Lower lobe of right lung (tissue), 2 donors: ENCODE measurements around the gene EPG5. TPM values are rescaled to one million over a fixed set of nuclear protein-coding genes. Genes with fewer than 3 reads are reported as not detected.
A peak's percentile ranks its signal among the peaks of the same experiment; 100 is the strongest.

Experiments
- ATAC-seq, 2 donors: fragments of 200-7000 bp; cut with Tn5 transposase; one replicate each; pipeline ENCODE4 v1.9.1; 2020 to 2022; ENCODE audit warnings: mild to moderate bottlenecking in 2 of 2, moderate library complexity in 2 of 2
- DNase-seq: peaks from one replicate; pipeline ENCODE4 v3.0.0-alpha.2; 2020
- H3K27ac ChIP-seq: fragments of 200-600 bp; one replicate; pipeline ENCODE4 v1.8.0; 2022
- H3K27me3 ChIP-seq: fragments of 200-600 bp; one replicate; pipeline ENCODE4 v1.8.0; 2022; ENCODE audit warnings: low read depth
- H3K36me3 ChIP-seq: fragments of 200-600 bp; one replicate; pipeline ENCODE4 v1.8.0; 2022; ENCODE audit warnings: mild to moderate bottlenecking
- H3K4me1 ChIP-seq: fragments of 200-600 bp; one replicate; pipeline ENCODE4 v1.8.0; 2022
- H3K4me3 ChIP-seq: fragments of 200-600 bp; one replicate; pipeline ENCODE4 v1.8.0; 2022; ENCODE audit warnings: mild to moderate bottlenecking
- H3K9me3 ChIP-seq: fragments of 200-600 bp; one replicate; pipeline ENCODE4 v1.8.0; 2022
- intact Hi-C: fragments of 100-400 bp; cut with DNase I; formaldehyde crosslinking; loops from one replicate; pipeline ENCODE4 v1.11.0; 2022
- total RNA-seq: library from RNA; stranded (reverse); fragmentation: NEBNext Ultra II Directional; extraction: Animal tissue kit (Norgen Biotek cat#: 25700); gene quantifications from one replicate; pipeline ENCODE4 v1.2.1, GENCODE V29; 2021
- TF ChIP-seq, protein P1 (sequence below): fragments of 200-600 bp; IDR thresholded peaks from one replicate; pipeline ENCODE4 v1.8.0; 2022; ENCODE audit warnings: antibody characterized with exemption, mild to moderate bottlenecking
- donor health status: DM: no; HTN: yes; CAD: no; lungs with severe emphysema.

The EPG5 gene
- total RNA-seq, 1 donor from 2014 or later, result 38.8 TPM

DNA sequence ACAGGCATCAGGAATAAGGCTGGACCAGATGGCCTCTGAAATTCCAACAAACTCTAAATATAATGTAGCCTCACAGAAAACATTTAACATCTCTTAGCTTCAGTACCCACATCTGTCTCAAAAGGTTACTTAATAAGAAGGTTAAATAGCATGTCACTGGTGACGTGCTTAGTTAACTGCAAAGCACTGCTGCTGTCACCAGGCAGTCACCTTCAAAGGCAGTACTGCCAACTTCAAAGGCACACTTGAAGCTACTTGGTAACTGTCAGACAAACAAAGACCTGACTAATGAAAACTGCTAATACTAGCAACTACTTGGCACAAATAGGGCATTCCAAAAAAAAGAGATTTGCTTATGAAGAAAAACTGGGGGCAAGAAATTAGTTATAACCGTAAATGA is 36.2 kb downstream of the EPG5 start:
- H3K36me3 ChIP-seq, result peaks cover 95% of the 10 kb centered on the region

DNA sequence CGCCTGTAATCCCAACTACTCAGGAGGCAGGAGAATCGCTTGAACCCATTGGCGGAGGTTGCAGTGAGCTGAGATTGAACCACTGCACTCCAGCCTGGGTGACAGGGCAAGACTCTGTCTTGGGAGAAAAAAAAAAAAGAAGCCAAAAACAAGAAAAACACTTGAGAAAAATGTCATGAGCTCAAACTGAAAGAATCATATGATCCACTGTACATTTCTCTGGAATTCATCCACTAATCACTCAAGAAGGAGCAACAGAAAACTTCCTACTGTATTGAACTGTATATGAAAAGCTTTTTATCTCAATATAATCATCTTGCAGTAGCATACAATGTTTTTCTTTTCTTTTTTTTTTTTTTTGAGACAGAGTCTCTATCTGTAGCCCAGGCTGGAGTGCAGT is 40.4 kb downstream of the EPG5 start:
- H3K9me3 ChIP-seq, result no peaks in the 10 kb centered on the region
- no peak overlapping the region for H3K27ac ChIP-seq
- DNase-seq (no peak), ATAC-seq (no peak)
- H3K4me3 ChIP-seq, result no peak overlapping the region
- TF ChIP-seq, protein P1, sequence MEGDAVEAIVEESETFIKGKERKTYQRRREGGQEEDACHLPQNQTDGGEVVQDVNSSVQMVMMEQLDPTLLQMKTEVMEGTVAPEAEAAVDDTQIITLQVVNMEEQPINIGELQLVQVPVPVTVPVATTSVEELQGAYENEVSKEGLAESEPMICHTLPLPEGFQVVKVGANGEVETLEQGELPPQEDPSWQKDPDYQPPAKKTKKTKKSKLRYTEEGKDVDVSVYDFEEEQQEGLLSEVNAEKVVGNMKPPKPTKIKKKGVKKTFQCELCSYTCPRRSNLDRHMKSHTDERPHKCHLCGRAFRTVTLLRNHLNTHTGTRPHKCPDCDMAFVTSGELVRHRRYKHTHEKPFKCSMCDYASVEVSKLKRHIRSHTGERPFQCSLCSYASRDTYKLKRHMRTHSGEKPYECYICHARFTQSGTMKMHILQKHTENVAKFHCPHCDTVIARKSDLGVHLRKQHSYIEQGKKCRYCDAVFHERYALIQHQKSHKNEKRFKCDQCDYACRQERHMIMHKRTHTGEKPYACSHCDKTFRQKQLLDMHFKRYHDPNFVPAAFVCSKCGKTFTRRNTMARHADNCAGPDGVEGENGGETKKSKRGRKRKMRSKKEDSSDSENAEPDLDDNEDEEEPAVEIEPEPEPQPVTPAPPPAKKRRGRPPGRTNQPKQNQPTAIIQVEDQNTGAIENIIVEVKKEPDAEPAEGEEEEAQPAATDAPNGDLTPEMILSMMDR, result no peak
- peaks cover 98% of the 10 kb centered on the region for H3K36me3 ChIP-seq
- H3K27me3 ChIP-seq, result no peaks in the 10 kb centered on the region
- H3K4me1 ChIP-seq, result no peaks in the 10 kb centered on the region
- intact Hi-C loops, result no loop called here

More for the DNA sequence above, 36.2 kb downstream of the EPG5 start:
- peak; percentile 81 to 95 for ATAC-seq
- no peaks in the 10 kb centered on the region for H3K27me3 ChIP-seq
- H3K27ac ChIP-seq, result no peak overlapping the region
- H3K4me3 ChIP-seq, result no peak overlapping the region
- intact Hi-C loops, result no loop called here
- H3K4me1 ChIP-seq, result no peaks in the 10 kb centered on the region
- TF ChIP-seq, protein P1, result no peak
- no peaks in the 10 kb centered on the region for H3K9me3 ChIP-seq
- DNase-seq, result no peak

DNA sequence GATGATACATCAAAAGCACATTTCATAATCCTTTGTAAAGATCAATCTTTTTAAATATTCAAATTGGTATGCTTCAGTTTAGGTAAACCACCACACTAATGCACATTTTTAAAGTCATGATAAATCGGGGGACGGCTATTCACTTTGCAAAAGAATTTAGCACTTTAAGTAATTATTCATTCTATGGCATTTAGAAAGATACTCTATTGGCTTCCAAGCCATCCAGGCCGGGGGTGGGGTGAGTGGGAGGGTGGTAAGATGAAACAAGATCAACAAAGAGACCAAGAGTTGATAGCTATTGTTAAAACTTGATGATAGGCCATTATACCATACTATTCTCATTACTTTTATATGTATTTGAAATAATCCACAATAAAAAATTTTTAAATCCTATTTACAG is 41.0 kb downstream of the EPG5 start:
- H3K36me3 ChIP-seq, result peaks cover 98% of the 10 kb centered on the region
- no peaks in the 10 kb centered on the region for H3K9me3 ChIP-seq
- intact Hi-C loops, result no loop called here
- no peaks in the 10 kb centered on the region for H3K27me3 ChIP-seq
- no peaks in the 10 kb centered on the region for H3K4me1 ChIP-seq
- ATAC-seq (no peak), DNase-seq (no peak)
- no peak overlapping the region for H3K4me3 ChIP-seq
- H3K27ac ChIP-seq, result no peak overlapping the region
- TF ChIP-seq, protein P1, result no peak

DNA sequence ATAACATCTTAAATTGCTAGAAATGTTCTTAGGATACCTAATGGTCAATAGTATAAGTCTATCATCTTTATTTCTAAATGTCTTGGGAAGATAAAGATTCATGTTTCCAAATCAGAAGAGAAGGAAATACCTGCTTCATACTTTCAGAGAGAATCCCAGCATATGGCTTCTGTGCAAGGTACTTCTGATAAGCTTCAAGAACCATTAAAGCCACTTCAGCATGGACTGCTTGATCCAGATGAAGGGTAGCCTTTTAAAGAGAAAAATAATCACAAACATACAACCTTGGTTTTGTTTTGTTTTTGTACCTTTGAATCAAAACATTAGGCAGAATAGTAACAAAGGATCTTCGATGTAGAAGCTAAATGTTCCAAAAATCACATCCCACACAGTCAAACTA is 44.0 kb downstream of the EPG5 start:
- peaks cover 8% of the 10 kb centered on the region for H3K4me1 ChIP-seq

DNA sequence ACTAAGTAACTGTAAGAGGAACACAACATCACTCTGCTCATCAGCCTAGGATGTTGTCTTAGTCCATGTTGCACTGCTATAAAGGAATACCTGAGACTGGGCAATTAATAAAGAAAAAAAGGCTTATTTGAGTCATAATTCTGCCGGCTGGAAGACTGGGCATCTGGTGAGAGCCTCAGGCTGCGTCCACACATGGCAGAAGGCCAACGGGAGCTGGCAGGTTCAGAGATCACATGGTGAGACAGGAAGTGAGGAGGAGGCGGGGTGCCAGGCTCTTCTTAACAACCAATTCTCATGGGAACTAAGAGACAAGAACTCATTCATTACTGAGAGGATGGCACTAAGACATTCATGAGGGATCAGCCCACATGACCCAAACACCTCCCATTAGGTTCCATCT is 46.8 kb downstream of the EPG5 start:
- intact Hi-C loops, result no loop called here
- Histone ChIP-seq H3K9me3 (no peaks in the 10 kb centered on the region), H3K4me3 (no peak overlapping the region), H3K27ac (no peak overlapping the region), H3K36me3 (peaks cover 86% of the 10 kb centered on the region), H3K4me1 (peaks cover 8% of the 10 kb centered on the region), H3K27me3 (no peaks in the 10 kb centered on the region)
- peak; percentile 77 for DNase-seq
- ATAC-seq, result peak; percentile 41 to 59
- TF ChIP-seq, protein P1, result no peak

More for the DNA sequence above, 44.0 kb downstream of the EPG5 start:
- Histone ChIP-seq H3K27me3 (no peaks in the 10 kb centered on the region), H3K4me3 (no peak overlapping the region), H3K36me3 (peaks cover 85% of the 10 kb centered on the region), H3K27ac (no peak overlapping the region), H3K9me3 (no peaks in the 10 kb centered on the region)
- intact Hi-C loops, result no loop called here
- ATAC-seq (peak in 1 of 2 donors; percentile 60), DNase-seq (no peak)
- TF ChIP-seq, protein P1, result no peak

DNA sequence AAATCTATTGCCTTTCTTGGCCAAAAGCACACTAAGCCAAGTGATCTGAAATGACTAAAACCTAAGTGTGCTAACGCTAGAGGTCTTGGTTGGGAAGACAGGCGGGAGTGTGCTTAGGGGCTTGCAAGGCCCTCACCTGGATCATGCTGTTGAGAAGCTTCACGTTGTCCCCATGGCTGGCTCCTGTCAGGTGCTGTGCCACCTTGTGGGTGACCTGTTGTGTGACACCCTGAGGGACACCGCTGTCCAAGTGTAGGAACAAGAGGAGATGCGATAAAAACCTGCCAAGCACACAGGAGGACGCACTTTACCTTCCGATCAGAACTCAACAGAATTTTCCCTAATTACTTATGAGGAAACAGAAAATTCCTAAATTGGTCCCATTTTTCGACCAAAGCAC is 50.8 kb downstream of the EPG5 start:
- Histone ChIP-seq H3K4me1 (peaks cover 8% of the 10 kb centered on the region), H3K36me3 (peaks cover 86% of the 10 kb centered on the region), H3K9me3 (no peaks in the 10 kb centered on the region), H3K27me3 (no peaks in the 10 kb centered on the region), H3K4me3 (no peak overlapping the region), H3K27ac (no peak overlapping the region)
- TF ChIP-seq, protein P1, result no peak
- intact Hi-C loops, result no loop called here
- no peak for ATAC-seq
- no peak for DNase-seq
